ENCODE data around the gene SDK1. TPM values are rescaled to one million over a fixed set of nuclear protein-coding genes. Genes with fewer than 3 reads are reported as not detected.

SDK1 gene
- total and polyA plus RNA-seq, 2 of the 8 experiments (the other 6 are each of a cell fraction or from before 2014, with no cell fraction given) = 3.3 to 7.2 TPM

DNA sequence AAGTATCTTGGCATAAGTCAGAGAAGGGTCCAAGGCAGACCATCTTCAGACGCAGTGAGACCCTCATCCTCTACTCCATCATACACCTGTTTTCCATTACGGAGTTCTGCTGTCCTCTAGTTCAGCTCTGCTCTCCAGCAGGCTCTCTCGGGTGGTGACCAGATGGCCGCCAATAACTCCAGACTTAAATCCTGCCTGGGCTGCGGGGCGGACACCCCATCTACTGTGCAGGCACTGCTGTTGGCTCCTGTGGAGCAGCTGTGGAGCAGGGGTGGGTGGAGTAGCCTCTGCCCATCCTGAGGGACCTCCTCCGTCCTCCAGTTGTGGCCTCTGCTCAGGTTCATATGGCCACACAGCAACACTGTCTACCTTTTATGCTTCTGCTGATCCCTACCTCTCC is 608.1 kb downstream of the SDK1 start:
- H3K14ac ChIP-seq (ENCODE audit: insufficient read length) = no peak overlapping the region
- H3K23me2 ChIP-seq (ENCODE audit: low read depth, low read length) = no peaks in the 10 kb centered on the region
- no peak overlapping the region for H3K23ac ChIP-seq (ENCODE audit: insufficient read length)
- H4K8ac ChIP-seq (ENCODE audit: extremely low read depth, insufficient read depth, low read length) = no peak overlapping the region
- no peak overlapping the region for H4K5ac ChIP-seq (ENCODE audit: insufficient read length, low read depth, low read length)
- H3K18ac ChIP-seq (ENCODE audit: extremely low read depth, low read length) = no peak overlapping the region
- H2AK5ac ChIP-seq (ENCODE audit: low read depth, low read length) = no peak overlapping the region
- H3K56ac ChIP-seq (replicated peaks; ENCODE audit: insufficient read length, low read depth, low read length) = no peak overlapping the region
- no peak overlapping the region for H3K9ac ChIP-seq (replicated peaks in 1 of 4; ENCODE audit: extremely low read depth in 1 of 4, low read depth in 3 of 4, low read length in 3 of 4)
- peaks cover 0 to 9% (median under 1%) of the 10 kb centered on the region in 4 experiments; a peak in 2 of 7 replicates for H3K4me1 ChIP-seq (replicated peaks in 1 of 4; ENCODE audit: control insufficient read depth in 3 of 4, insufficient read depth in 4 of 4, low read length in 3 of 4)
- no peak overlapping the region for H3K4me3 ChIP-seq (ENCODE audit: extremely low read depth in 1 of 4, insufficient read depth in 2 of 4, low read depth in 3 of 4, low read length in 4 of 4)
- H2BK20ac ChIP-seq (ENCODE audit: low read length) = no peak overlapping the region
- no peak overlapping the region for H4K91ac ChIP-seq (replicated peaks; ENCODE audit: insufficient read length, low read length)
- DNase-seq (ENCODE audit: low read depth in 1 of 2, low spot score in 2 of 2) (no peak), FAIRE-seq (no peak)
- H3K4ac ChIP-seq (replicated peaks; ENCODE audit: insufficient read length, low read depth, low read length) = no peak overlapping the region
- H3K27ac ChIP-seq (ENCODE audit: low read depth, low read length) = no peak overlapping the region
- no peak overlapping the region for H3K4me2 ChIP-seq (ENCODE audit: insufficient read depth in 1 of 2, low read depth in 2 of 2, low read length in 2 of 2)
- ChIA-PET POLR2A (ENCODE audit: partially characterized antibody) (no interaction called here), CTCF (ENCODE audit: partially characterized antibody) (interaction anchor here (1.1 kb wide), 1 partner anchor 238 kb away, joined by 3 read pairs; no protein-coding TSS in a partner anchor)
- H3K79me1 ChIP-seq (ENCODE audit: low read depth, low read length) = no peaks in the 10 kb centered on the region
- no peak overlapping the region for H2BK5ac ChIP-seq (ENCODE audit: low read depth, low read length)
- H4K20me1 ChIP-seq (replicated peaks in 1 of 2; ENCODE audit: control insufficient read depth in 1 of 2, insufficient read depth in 2 of 2, low read length in 2 of 2) = no peaks in the 10 kb centered on the region
- no peak overlapping the region; the same call in 1 of the 2 replicates for H2BK15ac ChIP-seq (ENCODE audit: low read length)
- H3K36me3 ChIP-seq (ENCODE audit: control insufficient read depth in 2 of 4, insufficient read depth in 4 of 4, low read length in 3 of 4) = no peaks in the 10 kb centered on the region
- 87% methylated on average over 7 of the region's 7 CpGs; no CpG with 5 or more reads in 1 of the 2 experiments for WGBS, 2 experiments (ENCODE audit: extremely low coverage in 1 of 2, insufficient coverage in 1 of 2, insufficient read length in 1 of 2, insufficient replicate concordance in 2 of 2, low coverage in 1 of 2, low lambda C conversion rate in 2 of 2, missing lambda C conversion rate in 1 of 2)
- no peaks in the 10 kb centered on the region for H3K27me3 ChIP-seq (replicated peaks in 1 of 4; ENCODE audit: control insufficient read depth in 3 of 4, extremely low read depth in 1 of 4, insufficient read depth in 3 of 4, low read length in 3 of 4)
- no peak overlapping the region for H2BK12ac ChIP-seq (ENCODE audit: low read depth, low read length)
- no peak overlapping the region for H2BK120ac ChIP-seq (replicated peaks; ENCODE audit: low read depth, low read length)
- H3K79me2 ChIP-seq (ENCODE audit: control insufficient read depth in 1 of 2, insufficient read depth in 2 of 2, low read length in 2 of 2) = no peaks in the 10 kb centered on the region
- no peak overlapping the region for H2AFZ ChIP-seq (ENCODE audit: low read length)
- peaks cover 0 to 4% of the 10 kb centered on the region in 2 experiments; a peak in 1 of 4 replicates for H3K9me3 ChIP-seq (ENCODE audit: insufficient read depth in 2 of 2, low read depth in 1 of 2, low read length in 1 of 2)
- TF ChIP-seq, protein P1, sequence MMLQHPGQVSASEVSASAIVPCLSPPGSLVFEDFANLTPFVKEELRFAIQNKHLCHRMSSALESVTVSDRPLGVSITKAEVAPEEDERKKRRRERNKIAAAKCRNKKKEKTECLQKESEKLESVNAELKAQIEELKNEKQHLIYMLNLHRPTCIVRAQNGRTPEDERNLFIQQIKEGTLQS (IDR thresholded peaks at IDR 0.05; ENCODE audit: insufficient read depth, low read depth, low read length) = no peak
- no peak for TF ChIP-seq RXRA (IDR thresholded peaks at IDR 0.05; ENCODE audit: insufficient read depth, low read depth, low read length)
- TF ChIP-seq BACH1 (IDR thresholded peaks at IDR 0.05; ENCODE audit: low read length) = no peak
- no peak for TF ChIP-seq GABPA (IDR thresholded peaks at IDR 0.05; ENCODE audit: borderline replicate concordance, insufficient read depth, low read length)
- no peak for TF ChIP-seq POU5F1 (IDR thresholded peaks at IDR 0.05; ENCODE audit: low read depth, low read length)
- no peak for TF ChIP-seq KDM5A (IDR thresholded peaks at IDR 0.05; ENCODE audit: low read length)
- no peak for TF ChIP-seq ZNF274 (IDR thresholded peaks at IDR 0.05; ENCODE audit: borderline replicate concordance, extremely low read depth, low read length)
- no peak for TF ChIP-seq SAP30 (IDR thresholded peaks at IDR 0.05; ENCODE audit: insufficient read depth, insufficient replicate concordance, low read length)
- TF ChIP-seq TCF12 (IDR thresholded peaks at IDR 0.05; ENCODE audit: low read depth, low read length) = no peak
- no peak for TF ChIP-seq SIRT6 (IDR thresholded peaks at IDR 0.05; ENCODE audit: low read length)
- no peak for TF ChIP-seq TBP (IDR thresholded peaks at IDR 0.05; ENCODE audit: low read depth, low read length)
- TF ChIP-seq CHD2 (IDR thresholded peaks at IDR 0.05; ENCODE audit: low read length) = no peak
- no peak for TF ChIP-seq EP300 (IDR thresholded peaks at IDR 0.05; ENCODE audit: borderline replicate concordance in 1 of 2, low read depth in 2 of 2, low read length in 2 of 2)
